Hepatocyte (in vitro differentiated cells): Measurements from ENCODE around the gene AP4E1. TPM values are rescaled to one million over a fixed set of nuclear protein-coding genes. Genes with fewer than 3 reads are reported as not detected.

Source experiments
- DNase-seq: peaks from one replicate; pipeline ENCODE4 v3.0.0-alpha.2; 2016; ENCODE audit warnings: low spot score
- H2AFZ ChIP-seq: fragments of 200-600 bp; sonication (generic); 2 replicates; pipeline ENCODE4 v1.6.0; 2016; ENCODE audit warnings: antibody characterized with exemption, mild to moderate bottlenecking
- H3K27ac ChIP-seq: fragments of 200-600 bp; sonication (generic); 2 replicates; pipeline ENCODE4 v1.5.1; 2016; ENCODE audit warnings: mild to moderate bottlenecking
- H3K27me3 ChIP-seq: fragments of 200-600 bp; sonication (generic); 2 replicates; pipeline ENCODE4 v1.6.1; 2016
- H3K36me3 ChIP-seq: fragments of 200-600 bp; sonication (generic); replicated peaks from 2 replicates; pipeline ENCODE4 v1.5.1; 2016; ENCODE audit warnings: low read depth; ENCODE audit not compliant: insufficient read depth
- H3K4me1 ChIP-seq: fragments of 200-600 bp; sonication (generic); 2 replicates; pipeline ENCODE4 v1.5.1; 2016; ENCODE audit warnings: mild to moderate bottlenecking, moderate library complexity; ENCODE audit not compliant: insufficient read depth
- H3K4me2 ChIP-seq: fragments of 200-600 bp; sonication (generic); 2 replicates; pipeline ENCODE4 v1.6.0; 2016
- H3K4me3 ChIP-seq: fragments of 200-600 bp; sonication (generic); 2 replicates; pipeline ENCODE4 v1.5.1; 2016; ENCODE audit warnings: mild to moderate bottlenecking
- H3K79me2 ChIP-seq: fragments of 200-600 bp; sonication (generic); 2 replicates; pipeline ENCODE4 v1.6.0; 2017; ENCODE audit warnings: mild to moderate bottlenecking
- H3K9me2 ChIP-seq: fragments of 200-600 bp; sonication (generic); replicated peaks from 2 replicates; pipeline ENCODE4 v1.6.0; 2017; ENCODE audit warnings: mild to moderate bottlenecking; ENCODE audit not compliant: insufficient read depth
- H3K9me3 ChIP-seq: fragments of 200-600 bp; sonication (generic); 2 replicates; pipeline ENCODE4 v1.5.1; 2016; ENCODE audit warnings: low read depth, mild to moderate bottlenecking
- H4K20me1 ChIP-seq: fragments of 200-600 bp; sonication (generic); 2 replicates; pipeline ENCODE4 v1.6.0; 2016; ENCODE audit warnings: mild to moderate bottlenecking; ENCODE audit not compliant: insufficient read depth, poor library complexity, severe bottlenecking
- CTCF ChIP-seq: fragments of 200-600 bp; sonication (generic); IDR thresholded peaks from 2 replicates; pipeline ENCODE4 v1.5.1; 2016; ENCODE audit warnings: antibody characterized with exemption, mild to moderate bottlenecking; ENCODE audit not compliant: poor library complexity
- EZH2 ChIP-seq: fragments of 200-600 bp; sonication (generic); IDR thresholded peaks from 2 replicates; pipeline ENCODE4 v1.6.1; 2016; ENCODE audit warnings: antibody characterized with exemption, mild to moderate bottlenecking, borderline replicate concordance
- EZH2phosphoT487 ChIP-seq: fragments of 200-600 bp; sonication (generic); IDR thresholded peaks from one replicate; pipeline ENCODE4 v1.6.1; 2018; ENCODE audit warnings: antibody characterized with exemption, mild to moderate bottlenecking, low read depth, moderate library complexity; ENCODE audit not compliant: unreplicated experiment, severe bottlenecking
- WGBS: methylation state at CpG from one replicate; pipeline ENCODE4 v1.1.6; 2016; ENCODE audit warnings: low lambda C conversion rate; ENCODE audit errors: missing lambda C conversion rate; 5-methylcytosine and 5-hydroxymethylcytosine counted together
- polyA plus RNA-seq: library from polyadenylated mRNA; unstranded; fragments of >200 nt; fragmentation: Nextera tagmentation; extraction: Ambion mirVana; gene quantifications from 2 replicates; pipeline ENCODE4 v1.2.1, GENCODE V29; 2016
- total RNA-seq: library from RNA; depleted of rRNA; stranded (reverse); fragments of >200 nt; gene quantifications from 2 replicates; pipeline ENCODE4 v1.2.3, GENCODE V29; 2014

Gene AP4E1
- total and polyA plus RNA-seq, 2 experiments from 2014 or later = 1.4 to 12.4 TPM

- Histone ChIP-seq H3K4me2 (no peak overlapping the region), H3K36me3 (no peaks in the 10 kb centered on the region), H3K9me2 (no peaks in the 10 kb centered on the region), H4K20me1 (no peaks in the 10 kb centered on the region), H3K4me3 (no peak overlapping the region), H3K9me3 (no peaks in the 10 kb centered on the region), H3K27ac (no peak overlapping the region), H2AFZ (no peak overlapping the region), H3K4me1 (no peaks in the 10 kb centered on the region), H3K27me3 (no peaks in the 10 kb centered on the region), H3K79me2 (no peaks in the 10 kb centered on the region)
- DNase-seq = no peak
- no peak for TF ChIP-seq EZH2phosphoT487
- TF ChIP-seq EZH2 = no peak
- TF ChIP-seq CTCF = no peak
- 100% methylated on average over 2 of the region's 2 CpGs for WGBS
Measured at GRCh38 chr15:51038974-51039319, 130.5 kb downstream of the AP4E1 start.

- no peak overlapping the region for H3K27ac ChIP-seq
- peaks cover 19% of the 10 kb centered on the region for H3K4me1 ChIP-seq
- H2AFZ ChIP-seq = no peak overlapping the region
- H3K4me2 ChIP-seq = no peak overlapping the region
- TF ChIP-seq EZH2phosphoT487 (no peak), EZH2 (no peak), CTCF (no peak)
- H3K9me3 ChIP-seq = no peaks in the 10 kb centered on the region
- no peaks in the 10 kb centered on the region for H3K79me2 ChIP-seq
- no peak overlapping the region for H3K4me3 ChIP-seq
- H3K27me3 ChIP-seq = no peaks in the 10 kb centered on the region
- H3K9me2 ChIP-seq = no peaks in the 10 kb centered on the region
- no peaks in the 10 kb centered on the region for H3K36me3 ChIP-seq
- no peak for DNase-seq
- 57% methylated on average over 4 of the region's 4 CpGs for whole genome bisulfite sequencing
- no peaks in the 10 kb centered on the region for H4K20me1 ChIP-seq
Measured at GRCh38 chr15:51044037-51044727, 135.7 kb downstream of the AP4E1 start.

- DNase-seq = no peak
- Histone ChIP-seq H3K9me2 (no peaks in the 10 kb centered on the region), H3K9me3 (no peaks in the 10 kb centered on the region), H3K4me3 (no peak overlapping the region), H3K27ac (no peak overlapping the region), H3K27me3 (no peaks in the 10 kb centered on the region), H2AFZ (no peak overlapping the region), H3K79me2 (no peaks in the 10 kb centered on the region), H3K4me1 (peaks cover 19% of the 10 kb centered on the region), H3K4me2 (no peak overlapping the region), H4K20me1 (no peaks in the 10 kb centered on the region), H3K36me3 (no peaks in the 10 kb centered on the region)
- 93% methylated on average over 2 of the region's 2 CpGs for WGBS
- TF ChIP-seq EZH2 = no peak
- no peak for TF ChIP-seq CTCF
- no peak for TF ChIP-seq EZH2phosphoT487
Measured at GRCh38 chr15:51046016-51046415, 137.5 kb downstream of the AP4E1 start.
